ENCODE measurements around the gene PRAMEF12. TPM values are rescaled to one million over a fixed set of nuclear protein-coding genes. Genes with fewer than 3 reads are reported as not detected.

Gene PRAMEF12
- total RNA-seq, 1 donor from 2014 or later, result not detected

Other genes starting within 250 kb of the PRAMEF12 start
- 271 TPM for gene DHRS3, start 155.5 kb upstream of the PRAMEF12 start, total RNA-seq
- not detected for gene AADACL4, start 129.7 kb upstream of the PRAMEF12 start, total RNA-seq
- not detected for gene AADACL3, start 57.6 kb upstream of the PRAMEF12 start, total RNA-seq
- not detected for gene CFAP107, start 27.5 kb upstream of the PRAMEF12 start, total RNA-seq
- not detected for gene PRAMEF1, start 17.7 kb downstream of the PRAMEF12 start, total RNA-seq
- gene PRAMEF11, start 57.7 kb downstream of the PRAMEF12 start, total RNA-seq, result not detected
- gene HNRNPCL1, start 75.0 kb downstream of the PRAMEF12 start, total RNA-seq, result not detected
- not detected for gene PRAMEF2, start 83.3 kb downstream of the PRAMEF12 start, total RNA-seq
- gene PRAMEF4, start 112.5 kb downstream of the PRAMEF12 start, total RNA-seq, result not detected
- not detected for gene PRAMEF10, start 124.5 kb downstream of the PRAMEF12 start, total RNA-seq
- not detected for gene PRAMEF7, start 142.9 kb downstream of the PRAMEF12 start, total RNA-seq
- gene PRAMEF6, start 173.8 kb downstream of the PRAMEF12 start, total RNA-seq, result not detected

All from sciatic nerve (tissue), 1 donor.